ENCODE measurements around the gene DUSP18. TPM values are rescaled to one million over a fixed set of nuclear protein-coding genes. Genes with fewer than 3 reads are reported as not detected.
"Not testable (repeated sequence)": the region's sequence is repeated elsewhere in the genome, so short reads cannot be mapped to it uniquely, and the experiment has no call there.

DUSP18 gene
- polyA plus RNA-seq, 3 donors: 5.5 to 6.9 (median 6.5) TPM

DNA sequence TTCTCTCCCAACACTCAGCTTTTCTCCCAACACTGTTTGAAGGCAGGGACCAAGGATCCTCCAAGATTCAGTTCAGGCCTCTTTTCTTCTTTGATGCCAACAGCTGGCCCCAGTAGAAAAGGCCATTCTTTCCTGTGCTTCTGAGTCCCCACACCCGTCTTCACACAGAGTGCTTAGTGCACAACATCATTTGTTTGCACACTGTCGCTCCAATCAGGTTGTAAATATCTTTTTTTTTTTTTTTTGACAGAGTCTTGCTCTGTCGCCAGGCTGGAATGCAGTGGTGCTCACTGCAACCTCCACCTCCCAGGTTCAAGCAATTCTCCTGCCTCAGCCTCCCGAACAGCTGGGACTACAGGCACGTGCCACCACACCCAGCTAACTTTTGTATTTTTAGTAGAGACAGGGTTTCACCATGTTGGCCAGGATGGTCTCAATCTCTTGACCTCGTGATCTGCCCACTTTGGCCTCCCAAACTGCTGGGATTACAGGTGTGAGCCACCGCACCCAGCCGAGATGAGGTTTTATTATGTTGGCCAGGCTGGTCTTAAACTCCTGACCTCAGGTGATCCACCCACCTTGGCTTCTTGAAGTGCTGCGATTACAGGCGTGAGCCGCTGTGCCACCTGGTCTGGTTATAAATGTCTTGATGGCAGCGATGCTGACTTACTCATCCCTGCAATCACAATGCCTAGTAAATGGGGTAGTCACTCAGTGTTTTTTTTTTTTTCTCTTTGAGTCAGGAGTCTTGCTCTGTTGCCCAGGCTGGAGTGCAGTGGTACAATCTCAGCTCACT is 12.4 kb upstream of the DUSP18 start:
- not testable (repeated sequence) for DNase-seq (ENCODE audit: low read depth in 3 of 3, low spot score in 2 of 3)

DNA sequence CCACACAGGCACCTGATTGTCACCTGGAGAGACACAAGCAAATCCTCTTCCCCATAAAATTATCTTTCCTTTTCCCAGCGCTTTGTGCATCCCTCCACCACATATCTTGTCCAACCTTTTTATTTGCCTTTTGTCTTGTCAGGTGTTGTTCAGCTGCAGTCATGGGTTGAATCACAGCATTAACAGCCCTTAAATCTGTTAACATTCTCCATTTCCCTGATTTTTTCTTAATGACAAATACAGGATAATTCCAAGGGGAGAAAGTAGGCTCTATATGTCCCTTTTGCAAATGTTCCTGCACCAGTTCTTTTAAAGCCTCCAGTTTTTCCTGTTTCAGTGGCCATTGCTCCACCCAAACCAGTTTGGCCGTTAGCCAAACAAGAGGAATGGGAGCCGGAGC is 8.9 kb upstream of the DUSP18 start:
- not testable (repeated sequence) for DNase-seq (ENCODE audit: low read depth in 3 of 3, low spot score in 2 of 3)

DNA sequence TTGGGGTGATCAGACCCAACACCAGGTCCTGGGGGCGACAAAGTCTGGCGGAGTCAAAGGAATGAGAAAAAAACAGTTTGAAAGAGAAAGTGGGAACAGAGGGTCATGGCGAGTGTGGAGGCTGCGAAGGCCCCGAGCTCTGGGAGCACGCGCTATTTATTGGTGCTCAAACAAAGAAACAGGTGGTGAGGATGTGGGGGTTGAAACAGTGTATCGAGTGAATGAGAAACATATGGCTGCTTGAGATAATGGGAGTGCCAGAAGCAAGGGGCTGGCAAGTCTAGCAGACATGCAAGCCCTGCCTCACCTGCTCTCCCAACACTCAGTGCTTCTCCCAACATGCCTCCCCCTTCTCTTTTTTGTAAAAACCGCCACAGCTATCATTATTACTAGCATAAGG is 7.8 kb upstream of the DUSP18 start:
- DNase-seq (ENCODE audit: low read depth in 3 of 3, low spot score in 2 of 3): no peak

DNA sequence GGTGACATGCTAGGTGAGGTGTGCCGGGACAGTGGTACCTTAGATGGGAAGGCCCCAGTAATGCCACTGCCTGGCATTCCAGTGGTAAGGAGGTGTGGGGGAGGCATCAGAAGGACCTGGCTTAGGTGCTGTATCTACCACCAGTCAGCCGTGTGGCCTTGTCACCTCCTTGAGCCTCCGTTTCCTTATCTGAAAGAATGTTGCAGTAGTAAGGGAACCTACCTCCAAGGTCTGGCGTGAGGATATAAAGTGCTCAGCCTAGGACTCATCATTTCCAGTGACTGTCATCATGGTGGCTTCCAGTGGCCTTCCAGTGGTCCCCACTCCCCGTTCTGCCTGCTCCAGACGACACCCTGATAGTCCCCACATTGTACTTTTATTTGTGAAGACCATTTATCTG is 6.8 kb upstream of the DUSP18 start:
- DNase-seq (ENCODE audit: low read depth in 3 of 3, low spot score in 2 of 3): no peak

DNA sequence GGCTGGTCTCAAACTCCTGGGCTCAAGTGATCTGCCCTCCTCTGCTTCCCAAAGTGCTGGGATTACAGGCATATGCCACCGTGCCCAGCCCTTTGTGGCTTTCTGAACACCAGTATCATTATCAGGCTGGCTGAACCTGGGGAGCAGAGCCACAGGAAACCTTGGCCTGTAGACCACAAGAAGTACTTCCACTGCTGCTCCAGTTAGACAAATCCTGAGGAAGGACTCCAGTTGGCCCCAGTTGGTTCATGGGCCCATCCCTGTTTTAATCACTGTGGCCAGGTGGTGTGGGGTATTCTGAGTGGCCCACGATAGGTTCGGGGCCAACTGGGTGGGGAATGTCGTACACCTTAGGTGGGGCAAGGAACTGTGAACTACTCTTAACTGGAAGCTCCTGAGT is 5.5 kb upstream of the DUSP18 start:
- DNase-seq (ENCODE audit: low read depth in 3 of 3, low spot score in 2 of 3): no peak

DNA sequence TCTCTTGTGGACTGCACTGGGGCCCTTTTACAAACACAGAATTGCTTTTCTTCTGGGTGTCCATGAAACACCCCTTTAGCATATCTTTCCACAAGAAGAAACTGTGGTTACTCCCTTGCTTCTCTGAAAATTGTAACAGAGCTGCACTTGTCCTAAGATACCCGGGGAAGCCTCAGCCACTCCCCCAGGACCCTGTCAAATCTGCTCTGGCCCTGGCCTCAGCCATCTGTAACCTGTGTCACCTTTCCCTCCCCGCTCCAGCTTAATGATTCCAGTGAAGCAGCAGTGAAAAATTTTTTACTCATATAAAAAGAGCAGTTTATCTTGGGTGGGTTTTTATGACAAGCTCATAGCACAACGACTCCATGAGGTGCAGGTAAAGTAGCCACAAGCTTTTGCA is 3.4 kb upstream of the DUSP18 start:
- DNase-seq (ENCODE audit: low read depth in 3 of 3, low spot score in 2 of 3): no peak

DNA sequence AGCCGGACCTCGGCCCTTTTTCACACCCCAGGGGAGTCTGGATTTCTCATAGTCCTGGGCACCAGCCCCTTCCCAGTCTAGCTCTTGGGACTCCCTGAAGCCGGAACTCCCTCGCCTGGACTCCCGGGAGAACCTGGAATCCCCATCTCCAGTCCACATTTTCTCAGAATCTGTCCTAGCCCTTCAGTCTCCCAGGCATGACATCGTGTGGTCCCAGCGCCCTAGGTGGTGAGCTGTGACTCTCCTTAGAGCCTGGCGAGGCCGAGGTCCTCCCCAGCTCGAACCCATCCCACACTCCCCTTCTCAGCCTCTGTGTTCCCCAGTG is 673 bp upstream of the DUSP18 start:
- DNase-seq (ENCODE audit: low read depth in 3 of 3, low spot score in 2 of 3): no peak

DNA sequence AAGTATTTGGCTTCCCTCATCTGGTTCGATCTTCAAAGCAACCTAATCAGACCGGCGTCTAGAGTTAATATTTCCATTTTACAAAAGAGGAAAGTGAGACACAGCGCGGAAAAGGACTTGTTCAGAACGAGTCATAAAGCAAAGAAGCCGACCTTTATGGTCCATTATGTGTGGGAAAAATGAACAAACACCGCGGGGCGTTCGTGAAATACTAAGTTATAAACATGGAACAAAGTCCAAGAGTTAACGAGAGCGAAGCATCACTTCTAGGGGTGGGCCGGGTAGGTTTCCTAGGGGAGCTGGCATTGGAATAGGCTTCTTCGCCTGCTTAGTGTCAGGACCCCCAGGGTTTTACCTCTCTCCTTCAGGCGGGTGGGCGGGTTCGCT is 575 bp downstream of the DUSP18 start:
- no peak for DNase-seq (ENCODE audit: low read depth in 3 of 3, low spot score in 2 of 3)

DNA sequence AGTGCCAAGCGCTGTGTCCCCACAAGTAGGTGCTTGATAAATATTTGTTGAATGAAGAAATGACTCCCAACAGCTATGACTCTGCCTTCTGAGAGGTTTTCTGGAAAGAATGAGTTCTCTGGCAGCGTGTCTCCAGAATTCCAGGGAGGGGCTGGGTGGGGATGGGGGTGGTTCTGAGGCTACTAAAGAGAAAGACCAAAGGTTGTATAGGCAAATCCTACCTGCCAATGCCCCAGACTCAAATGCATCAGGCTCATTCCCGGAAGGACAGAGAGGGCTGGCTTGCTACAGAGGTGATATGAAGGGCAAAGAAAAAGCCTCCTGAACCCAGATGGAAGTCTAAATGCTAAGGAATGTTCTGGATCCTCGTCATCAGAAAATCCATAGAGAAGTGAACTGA is 1.9 kb downstream of the DUSP18 start:
- no peak for DNase-seq (ENCODE audit: low read depth in 3 of 3, low spot score in 2 of 3)

DNA sequence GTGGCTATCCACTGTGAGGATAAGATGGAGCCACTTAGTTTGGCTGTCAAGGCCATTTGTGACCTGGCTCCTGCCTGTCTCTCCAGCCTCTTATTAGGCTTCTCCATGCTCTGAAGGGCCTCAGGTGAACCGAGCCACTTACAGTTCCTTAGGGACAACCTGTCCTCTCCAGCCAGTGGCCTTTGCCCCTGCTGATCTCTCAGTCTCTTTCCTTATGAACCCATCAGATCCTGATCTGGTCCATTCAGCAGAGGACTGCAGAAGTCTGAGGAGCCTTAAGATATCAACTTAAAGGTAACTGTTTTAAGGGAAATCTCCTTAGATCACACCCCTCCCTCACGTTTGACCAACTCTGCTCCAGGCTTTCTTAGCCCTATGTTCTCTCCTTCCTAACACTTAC is 2.4 kb downstream of the DUSP18 start:
- no peak for DNase-seq (ENCODE audit: low read depth in 3 of 3, low spot score in 2 of 3)

DNA sequence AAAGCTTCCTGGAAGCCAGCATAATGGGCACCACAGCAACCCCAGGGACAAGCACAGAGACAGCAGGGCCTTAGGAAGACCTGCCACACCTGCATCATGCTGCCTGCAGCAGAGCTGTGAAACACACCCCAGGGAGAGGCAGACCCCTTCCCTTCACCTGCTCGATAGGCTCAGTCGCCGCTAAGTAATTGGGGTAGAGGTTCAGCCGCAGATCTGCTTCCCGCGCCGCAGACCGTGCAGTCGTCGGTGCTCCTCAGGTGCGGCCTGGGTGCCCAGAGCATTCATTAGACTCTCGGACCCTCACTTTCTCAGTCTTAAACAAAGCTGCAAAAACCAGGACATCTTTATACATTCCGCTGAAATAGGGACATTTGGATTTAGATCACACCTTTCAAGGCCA is 2.9 kb downstream of the DUSP18 start:
- DNase-seq (ENCODE audit: low read depth in 3 of 3, low spot score in 2 of 3): no peak

DNA sequence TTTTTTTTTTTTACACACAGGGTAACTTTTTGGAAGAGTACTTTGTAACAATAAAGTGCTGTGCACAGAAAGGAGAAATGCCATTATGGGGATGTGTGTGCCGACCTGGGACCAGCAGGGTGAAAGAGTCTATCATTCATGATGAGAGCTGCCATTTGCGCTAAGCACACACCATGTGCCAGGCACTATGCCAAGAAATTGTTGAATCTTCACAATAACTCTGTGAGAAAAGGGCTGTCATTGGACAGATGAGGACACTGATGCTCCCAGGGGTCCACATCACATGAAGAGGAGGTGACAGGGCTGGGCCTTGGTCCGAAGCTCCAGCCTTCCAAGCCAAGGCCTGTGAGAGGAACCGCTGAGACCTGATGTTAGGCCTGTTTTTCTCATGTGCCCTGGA is 5.6 kb downstream of the DUSP18 start:
- DNase-seq (ENCODE audit: low read depth in 3 of 3, low spot score in 2 of 3): no peak

DNA sequence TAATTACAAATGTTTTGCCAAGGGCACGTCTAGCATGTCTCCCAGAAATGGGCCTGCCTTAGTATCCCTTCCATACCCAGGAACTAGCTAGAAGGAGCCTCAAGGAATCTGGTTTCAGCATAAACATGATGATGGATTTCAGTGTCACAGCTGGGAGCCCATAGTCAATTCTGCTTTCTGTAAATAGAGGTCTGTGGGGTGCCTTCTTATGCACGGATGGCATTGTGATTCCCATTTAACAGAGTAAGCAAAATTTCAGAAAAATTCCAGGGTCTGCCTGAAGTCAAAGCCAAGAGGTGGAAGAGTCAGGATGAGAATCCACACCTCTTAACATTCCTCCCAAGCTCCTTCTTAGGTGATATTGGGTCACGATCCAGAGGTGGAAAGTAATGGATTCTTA is 12.1 kb downstream of the DUSP18 start:
- no peak for DNase-seq (ENCODE audit: low read depth in 3 of 3, low spot score in 2 of 3)

DNA sequence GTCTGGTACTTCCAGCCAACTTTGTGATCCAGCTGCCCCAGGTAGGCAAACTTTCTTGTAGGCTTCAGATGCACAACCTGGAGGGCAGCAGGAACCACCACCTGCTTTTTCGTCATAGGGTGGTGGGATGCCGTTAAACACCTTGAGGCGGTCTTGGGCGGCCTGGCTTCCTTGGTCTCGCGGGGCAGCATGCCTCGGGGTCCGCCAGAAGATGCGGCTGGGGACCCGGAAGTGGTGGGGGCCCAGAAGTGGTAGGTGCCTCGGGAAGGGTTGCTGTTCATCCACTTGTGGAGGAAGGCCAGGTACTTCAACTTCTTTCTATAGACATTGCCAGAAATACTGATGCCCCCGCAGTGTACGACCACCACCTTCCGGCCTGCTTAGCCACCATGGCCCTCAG is 13.3 kb downstream of the DUSP18 start:
- DNase-seq (ENCODE audit: low read depth in 3 of 3, low spot score in 2 of 3): no peak

DNA sequence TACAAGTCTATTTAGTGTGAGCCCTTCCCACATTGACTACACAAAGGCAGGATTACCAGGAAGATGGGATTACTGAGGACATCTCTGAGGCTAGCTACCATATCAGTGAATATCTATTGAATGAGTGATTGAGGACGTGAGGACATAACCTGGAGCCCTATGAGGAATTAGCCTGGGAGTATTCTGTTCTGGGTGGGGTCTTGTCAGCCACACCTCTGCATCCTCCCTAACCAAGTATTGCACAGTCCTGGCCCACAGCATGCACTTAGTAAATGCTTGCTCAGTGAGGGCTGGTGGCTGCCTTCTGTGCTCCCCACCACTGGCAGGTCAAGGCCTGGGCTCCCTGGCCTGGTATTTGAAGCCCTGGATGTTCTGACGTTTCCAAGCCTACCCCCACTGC is 14.8 kb downstream of the DUSP18 start:
- no peak for DNase-seq (ENCODE audit: low read depth in 3 of 3, low spot score in 2 of 3)

DNA sequence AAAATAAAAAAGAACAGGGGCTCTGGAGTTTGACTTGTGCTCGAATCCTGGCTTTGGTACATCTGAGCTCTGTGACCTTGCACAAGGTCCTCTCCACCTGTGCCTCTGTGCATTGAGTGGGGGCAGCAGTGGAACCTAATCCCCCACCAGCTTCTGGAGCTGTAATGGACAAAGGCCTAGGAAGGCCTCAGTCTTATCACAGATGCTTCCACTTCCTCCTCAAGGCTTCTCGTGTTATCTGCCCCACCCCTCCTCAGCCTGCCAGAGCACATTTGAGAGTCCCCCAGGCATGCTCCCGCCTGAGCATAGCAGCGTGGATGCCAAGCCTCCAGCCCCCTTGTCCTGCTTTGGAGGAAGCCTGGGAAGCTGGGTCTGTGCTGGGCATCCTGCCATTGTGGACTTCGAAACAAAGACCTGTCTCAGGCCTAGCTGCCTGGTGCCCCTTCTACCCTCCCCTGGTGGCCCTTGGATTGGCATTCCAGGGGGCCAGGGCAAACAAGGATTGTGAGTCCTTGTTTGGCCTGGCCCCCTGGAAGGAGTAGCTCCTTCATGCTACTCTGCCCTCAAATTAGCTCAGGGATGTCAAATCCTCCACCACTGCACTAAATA is 17.1 kb downstream of the DUSP18 start:
- no peak for DNase-seq (ENCODE audit: low read depth in 3 of 3, low spot score in 2 of 3)

DNA sequence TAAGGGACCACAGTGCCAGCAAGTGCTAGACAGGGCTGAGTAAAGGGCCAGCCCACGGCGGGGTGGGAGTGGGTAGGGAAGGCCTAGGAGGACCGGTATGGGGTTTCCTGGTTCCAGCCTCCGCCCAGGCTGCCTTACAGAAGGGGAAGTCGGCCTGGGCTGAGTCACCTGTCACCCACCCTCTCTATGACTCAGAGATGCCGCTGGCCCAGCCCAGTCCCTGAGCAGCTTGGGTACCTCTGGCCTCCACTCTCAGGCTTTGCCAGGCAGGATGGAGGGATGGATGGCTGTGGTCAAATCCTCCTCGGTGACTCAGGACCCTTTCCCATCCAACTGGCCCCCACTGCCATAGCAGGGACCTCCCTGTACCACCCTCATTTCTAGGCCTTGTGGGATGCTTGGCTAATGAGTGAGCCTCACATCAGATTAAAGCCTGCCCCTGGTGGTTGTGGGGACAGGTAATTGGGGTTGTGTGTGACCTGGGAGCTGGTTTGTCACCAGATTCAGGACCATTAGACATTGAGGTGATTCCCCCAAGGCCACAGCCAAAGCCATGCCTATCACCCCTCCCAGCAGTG is 18.2 kb downstream of the DUSP18 start:
- DNase-seq (ENCODE audit: low read depth in 3 of 3, low spot score in 2 of 3): no peak

DNA sequence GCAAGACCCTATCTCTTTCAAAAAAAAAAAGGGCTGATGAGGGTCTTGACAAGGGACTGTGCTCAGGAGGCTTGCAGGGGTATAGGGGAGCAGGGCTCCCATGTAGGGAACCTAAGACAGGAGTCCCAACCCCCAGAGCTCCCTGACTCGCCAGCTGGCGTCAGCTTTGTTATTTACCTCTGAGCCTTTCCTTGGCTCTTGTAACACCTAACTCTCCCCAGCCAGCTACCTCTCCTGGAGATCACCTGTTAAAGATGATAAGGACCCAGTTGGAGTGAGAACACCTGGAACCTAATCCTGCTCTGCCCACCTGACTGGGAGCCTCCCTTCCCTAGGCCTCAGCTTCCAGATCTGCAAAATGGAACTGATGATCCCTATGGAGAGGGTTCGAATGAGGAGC is 18.9 kb downstream of the DUSP18 start:
- no peak for DNase-seq (ENCODE audit: low read depth in 3 of 3, low spot score in 2 of 3)

DNA sequence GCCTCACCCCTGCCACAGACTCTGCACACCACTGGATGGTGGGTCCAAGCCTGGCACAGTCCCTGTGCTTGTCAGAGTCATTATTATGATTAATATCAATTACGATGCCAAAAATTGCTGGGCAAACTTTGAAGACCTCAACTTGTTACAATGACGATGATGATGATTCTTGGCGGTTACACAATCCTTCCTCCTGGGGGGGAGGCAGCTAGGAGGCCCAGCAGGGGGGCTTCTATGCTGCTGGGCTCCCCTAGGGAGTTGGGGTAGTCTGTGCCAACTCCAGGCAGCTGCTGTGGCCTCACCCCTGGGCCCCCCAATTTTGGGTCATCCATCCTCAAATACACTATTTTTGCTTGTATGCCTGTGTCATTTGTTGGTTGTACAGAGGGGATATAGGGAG is 20.1 kb downstream of the DUSP18 start:
- DNase-seq (ENCODE audit: low read depth in 3 of 3, low spot score in 2 of 3): no peak

DNA sequence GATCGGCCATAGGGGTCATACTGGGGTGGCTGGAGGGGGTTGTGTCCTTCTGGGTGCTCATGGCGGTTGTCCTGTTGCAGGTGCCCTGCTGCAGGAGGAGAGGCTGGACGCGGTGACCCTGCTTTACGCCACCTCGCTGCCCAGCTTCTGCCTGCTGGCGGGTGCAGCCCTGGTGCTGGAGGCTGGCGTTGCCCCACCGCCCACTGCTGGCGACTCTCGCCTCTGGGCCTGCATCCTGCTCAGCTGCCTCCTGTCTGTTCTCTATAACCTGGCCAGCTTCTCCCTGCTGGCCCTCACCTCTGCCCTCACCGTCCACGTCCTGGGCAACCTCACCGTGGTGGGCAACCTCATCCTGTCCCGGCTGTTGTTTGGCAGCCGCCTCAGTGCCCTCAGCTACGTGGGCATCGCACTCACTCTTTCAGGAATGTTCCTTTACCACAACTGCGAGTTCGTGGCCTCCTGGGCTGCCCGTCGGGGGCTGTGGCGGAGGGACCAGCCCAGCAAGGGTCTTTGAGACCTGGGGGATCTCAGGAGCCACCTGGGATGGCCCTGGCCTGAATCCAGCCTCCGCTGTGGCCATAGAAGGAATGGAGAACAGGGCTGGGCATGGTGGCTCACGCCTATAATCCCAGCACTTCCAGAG is 21.0 kb downstream of the DUSP18 start:
- no peak for DNase-seq (ENCODE audit: low read depth in 3 of 3, low spot score in 2 of 3)

DNA sequence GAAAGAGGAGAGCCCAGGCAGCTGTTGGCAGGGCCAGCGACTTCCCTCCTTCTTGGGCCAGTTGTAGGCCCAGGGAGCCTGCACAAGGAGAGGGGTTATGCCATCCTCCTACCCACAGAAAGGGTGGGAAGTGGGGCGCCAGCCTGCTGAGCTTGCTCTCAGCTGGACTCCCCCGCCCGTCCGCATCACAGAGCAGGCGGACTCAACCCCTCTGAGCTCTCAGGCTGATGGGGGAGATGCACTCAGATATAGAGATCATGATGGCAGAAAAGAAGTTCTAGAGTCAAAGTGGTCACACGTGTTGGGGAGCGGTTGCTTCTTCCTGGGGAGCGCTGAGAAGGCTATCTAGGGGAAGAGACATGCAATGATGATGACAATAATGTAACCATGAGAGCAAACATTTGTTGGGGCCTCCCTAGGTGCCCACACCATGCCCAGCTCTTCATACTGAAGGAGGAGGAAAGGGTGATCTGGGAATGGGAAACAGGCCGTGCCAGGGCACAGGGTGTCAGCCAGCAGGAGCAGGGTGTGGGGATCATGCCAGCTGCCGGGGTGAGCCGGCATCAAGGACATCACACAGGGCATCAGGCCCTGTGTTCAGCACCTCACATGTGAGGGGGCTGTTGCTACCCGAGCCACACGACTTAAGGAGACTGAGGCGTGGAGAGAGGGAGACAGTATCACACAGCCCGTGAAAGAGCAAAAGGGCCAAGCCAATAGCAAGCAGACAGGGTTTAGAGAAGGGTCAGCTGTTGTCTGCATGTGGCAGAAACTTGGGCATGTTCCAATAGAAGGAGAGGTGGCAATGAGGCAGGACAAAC is 24.4 kb downstream of the DUSP18 start:
- no peak for DNase-seq (ENCODE audit: low read depth in 3 of 3, low spot score in 2 of 3)
